Measurements from ENCODE around the gene RPF1. TPM values are rescaled to one million over a fixed set of nuclear protein-coding genes. Genes with fewer than 3 reads are reported as not detected.
A peak's percentile ranks its signal among the peaks of the same experiment; 100 is the strongest.

RPF1 gene, protein sequence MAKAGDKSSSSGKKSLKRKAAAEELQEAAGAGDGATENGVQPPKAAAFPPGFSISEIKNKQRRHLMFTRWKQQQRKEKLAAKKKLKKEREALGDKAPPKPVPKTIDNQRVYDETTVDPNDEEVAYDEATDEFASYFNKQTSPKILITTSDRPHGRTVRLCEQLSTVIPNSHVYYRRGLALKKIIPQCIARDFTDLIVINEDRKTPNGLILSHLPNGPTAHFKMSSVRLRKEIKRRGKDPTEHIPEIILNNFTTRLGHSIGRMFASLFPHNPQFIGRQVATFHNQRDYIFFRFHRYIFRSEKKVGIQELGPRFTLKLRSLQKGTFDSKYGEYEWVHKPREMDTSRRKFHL
- polyA plus RNA-seq (2012; ENCODE audit: insufficient read depth, insufficient read length, low read depth), result 49.7 TPM

DNA sequence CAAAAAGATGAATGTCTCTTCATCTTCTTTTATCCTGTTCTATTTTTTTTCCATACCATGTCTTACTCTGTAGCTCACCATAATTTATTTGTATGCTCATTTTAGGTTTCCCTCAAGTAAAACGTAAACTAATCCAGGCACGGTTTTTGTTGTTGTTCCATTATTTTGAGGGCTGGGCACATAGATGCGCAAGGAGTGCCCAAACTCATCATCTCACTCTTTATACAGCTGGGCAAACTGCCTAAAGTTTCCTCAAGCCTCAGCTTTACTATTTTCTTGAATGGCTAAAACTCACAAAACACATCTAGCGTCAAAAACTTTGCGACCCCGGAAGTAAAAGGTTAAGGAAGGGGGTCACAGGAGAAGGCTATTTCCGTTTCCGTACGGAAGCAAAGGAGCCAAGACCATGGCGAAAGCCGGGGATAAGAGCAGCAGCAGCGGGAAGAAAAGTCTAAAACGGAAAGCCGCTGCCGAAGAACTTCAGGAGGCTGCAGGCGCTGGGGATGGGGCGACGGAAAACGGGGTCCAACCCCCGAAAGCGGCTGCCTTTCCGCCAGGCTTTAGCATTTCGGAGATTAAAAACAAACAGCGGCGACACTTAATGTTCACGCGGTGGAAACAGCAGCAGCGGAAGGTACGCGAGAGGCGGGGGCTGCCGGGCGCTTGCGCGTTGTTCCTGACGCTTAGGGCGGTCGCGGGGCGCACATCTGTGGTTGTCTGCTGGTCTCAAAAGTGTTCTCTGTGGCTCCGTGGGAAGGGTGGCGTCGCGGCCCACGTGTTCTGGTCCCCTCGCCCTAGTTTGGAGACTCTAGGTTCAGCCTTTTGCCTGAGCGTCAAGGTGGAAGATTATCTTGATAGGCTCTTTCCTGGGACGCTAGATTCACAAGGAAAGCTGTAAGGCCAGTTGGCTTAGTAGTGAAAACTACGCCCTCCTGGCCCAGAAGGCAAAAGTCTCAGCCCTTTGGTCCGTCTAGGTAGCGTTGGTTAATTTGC lies at the start of gene RPF1:
RPF1 (plus strand) TSS at position 391 of the 993 bp plus-strand sequence; CDS start at position 407, 16 bp downstream.
- DNase-seq, result peak; percentile 52
- no peaks in the 10 kb centered on the region; the same call in 1 of the 2 replicates for H3K36me3 ChIP-seq
- TF ChIP-seq, protein P1, sequence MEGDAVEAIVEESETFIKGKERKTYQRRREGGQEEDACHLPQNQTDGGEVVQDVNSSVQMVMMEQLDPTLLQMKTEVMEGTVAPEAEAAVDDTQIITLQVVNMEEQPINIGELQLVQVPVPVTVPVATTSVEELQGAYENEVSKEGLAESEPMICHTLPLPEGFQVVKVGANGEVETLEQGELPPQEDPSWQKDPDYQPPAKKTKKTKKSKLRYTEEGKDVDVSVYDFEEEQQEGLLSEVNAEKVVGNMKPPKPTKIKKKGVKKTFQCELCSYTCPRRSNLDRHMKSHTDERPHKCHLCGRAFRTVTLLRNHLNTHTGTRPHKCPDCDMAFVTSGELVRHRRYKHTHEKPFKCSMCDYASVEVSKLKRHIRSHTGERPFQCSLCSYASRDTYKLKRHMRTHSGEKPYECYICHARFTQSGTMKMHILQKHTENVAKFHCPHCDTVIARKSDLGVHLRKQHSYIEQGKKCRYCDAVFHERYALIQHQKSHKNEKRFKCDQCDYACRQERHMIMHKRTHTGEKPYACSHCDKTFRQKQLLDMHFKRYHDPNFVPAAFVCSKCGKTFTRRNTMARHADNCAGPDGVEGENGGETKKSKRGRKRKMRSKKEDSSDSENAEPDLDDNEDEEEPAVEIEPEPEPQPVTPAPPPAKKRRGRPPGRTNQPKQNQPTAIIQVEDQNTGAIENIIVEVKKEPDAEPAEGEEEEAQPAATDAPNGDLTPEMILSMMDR (IDR thresholded peaks at IDR 0.05; ENCODE audit: low read depth, low read length), result no peak
- H3K9me3 ChIP-seq, result no peaks in the 10 kb centered on the region
- H3K4me1 ChIP-seq, result no peaks in the 10 kb centered on the region
- no peaks in the 10 kb centered on the region for H3K27me3 ChIP-seq
- peak within 1 kb of the TSS; percentile 84 for H3K4me3 ChIP-seq (ENCODE audit: low read depth, low read length)

DNA sequence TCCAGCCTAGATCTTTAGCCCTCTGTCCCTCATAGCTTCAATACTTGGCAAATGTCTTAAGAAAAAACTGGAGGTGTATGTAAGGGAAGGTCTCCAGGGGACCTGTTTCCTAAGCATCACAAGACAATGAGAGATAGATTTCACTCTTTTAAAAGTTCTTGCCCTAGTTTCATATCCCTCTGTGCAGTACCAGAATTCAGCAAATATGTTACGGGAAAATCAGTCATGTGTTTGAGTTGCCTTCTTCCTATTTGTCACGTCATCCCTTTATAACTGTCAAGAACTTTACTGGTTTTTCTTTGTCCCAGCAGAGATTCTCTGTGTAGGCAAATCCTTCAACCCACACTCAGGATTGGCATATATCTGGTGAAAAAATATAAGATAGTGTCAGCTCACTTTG lies 48.5 kb upstream of the RPF1 start:
- H3K36me3 ChIP-seq, result no peaks in the 10 kb centered on the region
- H3K9me3 ChIP-seq, result no peaks in the 10 kb centered on the region
- TF ChIP-seq, protein P1 (IDR thresholded peaks at IDR 0.05; ENCODE audit: low read depth, low read length), result no peak
- H3K4me3 ChIP-seq (ENCODE audit: low read depth, low read length), result no peak overlapping the region
- no peaks in the 10 kb centered on the region; the same call in 1 of the 2 replicates for H3K4me1 ChIP-seq
- DNase-seq, result no peak
- H3K27me3 ChIP-seq, result no peaks in the 10 kb centered on the region

DNA sequence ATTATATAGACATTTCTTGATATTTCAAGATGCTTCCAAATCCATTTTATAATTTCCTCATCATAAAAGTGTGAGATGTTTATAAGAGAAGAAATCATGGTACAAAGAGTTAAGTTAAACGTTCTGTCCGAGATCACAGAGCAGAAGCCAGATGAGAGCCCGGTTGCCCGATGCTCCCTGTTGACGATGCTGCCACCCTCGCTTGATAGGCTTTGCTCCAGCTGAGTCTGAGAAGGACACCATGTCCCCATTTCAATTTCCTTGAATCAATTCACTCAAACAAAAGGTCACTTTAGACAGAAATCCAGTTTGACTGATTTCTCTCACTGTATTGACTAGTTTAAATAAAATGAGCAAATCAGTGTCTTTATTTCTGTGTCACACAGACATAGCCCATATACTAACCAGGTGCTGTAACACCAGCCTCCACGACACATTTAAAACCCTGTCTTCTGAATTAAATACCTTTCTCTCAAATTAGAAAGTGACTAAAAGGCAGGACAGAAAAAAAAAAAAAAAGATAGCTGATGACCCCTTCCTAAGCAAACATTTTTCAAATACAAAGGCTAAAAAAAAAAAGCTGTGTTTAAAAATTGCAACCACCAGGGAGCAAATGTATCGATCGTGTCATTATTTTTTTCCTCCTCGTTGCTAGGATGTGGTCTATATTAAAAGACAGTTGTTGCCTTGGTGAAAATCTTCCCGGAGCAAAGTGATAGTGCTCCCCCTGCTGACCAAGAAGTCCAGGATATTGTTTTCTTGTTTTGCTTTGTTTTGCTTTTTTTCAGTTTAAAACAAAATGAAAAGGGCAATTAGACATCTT lies 45.6 kb upstream of the RPF1 start:
- Histone ChIP-seq H3K27me3 (no peaks in the 10 kb centered on the region), H3K36me3 (no peaks in the 10 kb centered on the region), H3K4me1 (no peaks in the 10 kb centered on the region), H3K9me3 (no peaks in the 10 kb centered on the region), H3K4me3 (ENCODE audit: low read depth, low read length) (peak overlapping the region; percentile 62)
- peak; percentile 36 for DNase-seq
- TF ChIP-seq, protein P1 (IDR thresholded peaks at IDR 0.05; ENCODE audit: low read depth, low read length), result peak; percentile 68

DNA sequence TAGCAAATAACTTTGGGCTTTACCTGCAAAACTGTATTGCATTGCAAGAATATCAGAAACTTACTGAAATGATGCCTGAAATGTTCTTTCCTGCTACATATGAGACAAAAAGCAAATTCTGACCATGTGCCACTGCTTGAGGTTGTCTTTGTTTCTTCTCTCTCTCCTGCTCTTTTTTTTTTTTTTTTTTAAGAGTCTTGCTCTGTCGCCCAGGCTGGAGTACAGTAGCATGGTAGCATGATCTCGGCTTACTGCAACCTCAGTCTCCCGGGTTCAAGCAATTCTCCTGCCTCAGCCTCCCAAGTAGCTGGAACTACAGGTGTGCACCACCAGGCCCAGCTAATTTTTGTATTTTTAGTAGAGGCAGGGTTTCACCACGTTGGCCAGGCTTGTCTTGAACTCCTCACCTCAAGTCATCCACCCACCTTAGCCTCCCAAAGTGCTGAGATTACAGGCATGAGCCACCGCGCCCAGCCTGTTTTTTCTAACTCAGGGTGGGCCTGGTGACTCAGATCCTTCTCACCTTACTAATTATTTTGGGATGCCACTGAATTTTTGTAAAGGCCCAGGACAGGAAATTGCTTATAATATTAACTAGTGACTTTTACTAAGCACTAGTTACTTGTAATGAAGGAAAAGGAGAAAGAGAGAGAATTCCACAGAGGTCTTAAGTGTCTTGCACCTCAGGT lies 44.8 kb upstream of the RPF1 start:
- Histone ChIP-seq H3K4me1 (no peaks in the 10 kb centered on the region), H3K4me3 (ENCODE audit: low read depth, low read length) (no peak overlapping the region), H3K27me3 (no peaks in the 10 kb centered on the region), H3K36me3 (no peaks in the 10 kb centered on the region), H3K9me3 (no peaks in the 10 kb centered on the region)
- TF ChIP-seq, protein P1 (IDR thresholded peaks at IDR 0.05; ENCODE audit: low read depth, low read length), result no peak
- no peak for DNase-seq

DNA sequence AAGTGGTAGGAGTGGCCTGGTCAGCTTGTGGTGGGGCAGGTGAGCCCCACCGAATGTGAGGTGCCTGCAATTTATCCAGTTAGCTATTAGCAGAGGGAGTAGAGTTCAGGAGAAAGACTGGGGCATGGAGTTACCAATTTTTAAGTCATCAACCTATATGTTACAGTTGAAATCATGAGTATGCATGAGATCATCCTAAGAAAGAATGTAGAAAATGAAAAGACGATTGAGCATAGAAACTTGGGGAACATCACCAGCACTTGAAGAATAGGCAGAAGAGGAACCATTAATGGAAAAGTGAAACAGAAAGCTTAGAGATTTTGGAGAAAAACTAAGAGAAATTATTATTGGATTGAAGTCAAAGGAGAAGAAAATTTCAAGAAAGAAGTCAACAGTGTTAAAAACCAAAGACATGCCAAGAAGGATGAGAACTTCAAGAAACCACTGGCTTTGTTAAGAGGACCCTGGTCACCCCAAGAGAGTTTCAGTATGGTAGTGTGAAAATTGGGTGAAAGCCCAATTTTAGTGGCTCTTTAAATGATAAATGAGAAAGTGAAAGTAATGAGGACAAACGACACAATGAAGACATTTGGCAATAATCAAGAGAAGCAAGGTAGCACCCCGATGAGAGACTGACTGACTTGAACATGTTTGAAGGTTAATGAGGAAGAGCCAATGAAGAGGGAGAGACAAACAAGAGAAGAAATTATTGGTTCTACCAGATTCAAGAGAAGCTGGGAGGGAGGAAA lies 44.1 kb upstream of the RPF1 start:
- no peaks in the 10 kb centered on the region for H3K36me3 ChIP-seq
- DNase-seq, result no peak
- H3K27me3 ChIP-seq, result no peaks in the 10 kb centered on the region
- TF ChIP-seq, protein P1 (IDR thresholded peaks at IDR 0.05; ENCODE audit: low read depth, low read length), result no peak
- H3K4me1 ChIP-seq, result no peaks in the 10 kb centered on the region
- no peak overlapping the region for H3K4me3 ChIP-seq (ENCODE audit: low read depth, low read length)
- no peaks in the 10 kb centered on the region for H3K9me3 ChIP-seq
